Left hindlimb (tissue), 1 donor: ENCODE measurements around the gene ID4.

Experiments used
- DNase-seq: peaks from one replicate; pipeline ENCODE4 v3.0.0-alpha.2; 2018

ID4 gene

DNA sequence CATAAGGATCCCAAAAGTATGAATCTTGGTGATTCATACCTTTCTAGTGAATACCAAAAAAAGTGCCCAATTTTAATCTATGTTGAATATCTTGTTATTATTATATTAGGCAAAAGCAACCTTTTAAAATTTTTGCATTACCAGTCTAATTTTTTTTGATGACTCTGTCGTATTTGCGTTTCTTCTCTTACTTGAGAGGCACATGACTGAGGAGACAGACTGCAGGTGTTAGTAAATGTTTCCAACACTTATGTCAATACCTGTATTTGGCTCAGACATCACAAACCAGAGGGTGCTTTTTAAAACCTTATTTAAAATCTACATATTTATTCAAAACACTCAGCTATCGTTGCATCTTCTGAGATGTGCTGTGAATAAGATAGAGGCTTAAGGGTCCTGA, 27.1 kb downstream of the ID4 start:
- no peak for DNase-seq

DNA sequence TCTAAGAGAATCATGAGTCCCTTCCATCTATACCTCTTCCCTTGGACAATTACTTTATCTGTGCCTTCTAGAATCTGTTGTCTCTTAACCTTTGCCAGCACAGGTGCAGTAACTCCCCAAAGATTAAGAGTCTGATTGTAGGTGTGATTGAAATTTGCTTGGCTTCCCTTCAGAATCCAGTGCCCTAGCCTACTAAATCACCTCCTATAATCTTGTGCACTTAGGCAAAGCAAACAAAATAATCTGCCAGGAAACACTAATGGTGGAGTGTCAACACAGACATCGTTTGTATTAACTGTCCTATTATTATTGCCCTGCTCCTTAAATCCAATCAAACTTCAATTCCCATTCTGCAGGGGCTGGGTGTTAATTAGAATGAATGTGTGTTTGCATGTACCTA, 28.0 kb downstream of the ID4 start:
- no peak for DNase-seq

DNA sequence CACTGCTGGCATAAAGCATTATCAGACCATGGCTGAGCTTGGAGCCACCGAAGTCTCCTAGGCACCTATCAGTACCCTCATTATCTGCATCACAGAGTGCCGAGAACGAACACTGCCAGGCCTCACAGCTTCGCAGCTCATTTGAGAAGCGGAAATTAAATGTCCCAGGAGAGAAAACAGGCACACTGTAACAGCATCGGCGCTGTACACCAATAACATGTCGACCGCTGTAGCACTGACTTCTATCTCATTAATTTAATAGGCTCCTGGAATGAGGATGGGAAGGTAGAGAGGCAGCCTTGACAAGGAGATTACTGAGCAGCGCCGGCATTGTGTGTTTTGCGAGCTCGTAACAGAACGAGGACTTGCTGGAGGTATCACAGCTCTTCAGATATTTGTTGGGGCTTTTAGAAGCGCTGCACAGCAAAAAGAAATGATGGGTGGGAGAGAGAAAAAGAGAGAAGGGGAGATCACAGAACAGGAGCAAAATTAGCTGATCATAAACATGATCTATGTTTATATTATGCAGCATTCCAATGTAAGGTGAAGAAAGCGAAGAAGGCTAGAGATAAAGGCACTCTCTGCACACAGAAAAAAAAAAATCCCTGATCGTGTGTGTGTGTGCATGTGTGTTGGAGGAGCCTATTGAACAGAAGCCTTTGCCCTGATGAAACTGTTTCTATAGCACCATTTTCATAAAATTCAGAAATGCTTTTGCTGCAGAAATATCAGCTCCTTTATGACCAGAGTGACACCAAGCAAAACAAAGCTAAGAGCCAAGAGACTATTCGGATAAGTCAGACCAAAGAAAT, 29.2 kb downstream of the ID4 start:
- DNase-seq, result no peak

DNA sequence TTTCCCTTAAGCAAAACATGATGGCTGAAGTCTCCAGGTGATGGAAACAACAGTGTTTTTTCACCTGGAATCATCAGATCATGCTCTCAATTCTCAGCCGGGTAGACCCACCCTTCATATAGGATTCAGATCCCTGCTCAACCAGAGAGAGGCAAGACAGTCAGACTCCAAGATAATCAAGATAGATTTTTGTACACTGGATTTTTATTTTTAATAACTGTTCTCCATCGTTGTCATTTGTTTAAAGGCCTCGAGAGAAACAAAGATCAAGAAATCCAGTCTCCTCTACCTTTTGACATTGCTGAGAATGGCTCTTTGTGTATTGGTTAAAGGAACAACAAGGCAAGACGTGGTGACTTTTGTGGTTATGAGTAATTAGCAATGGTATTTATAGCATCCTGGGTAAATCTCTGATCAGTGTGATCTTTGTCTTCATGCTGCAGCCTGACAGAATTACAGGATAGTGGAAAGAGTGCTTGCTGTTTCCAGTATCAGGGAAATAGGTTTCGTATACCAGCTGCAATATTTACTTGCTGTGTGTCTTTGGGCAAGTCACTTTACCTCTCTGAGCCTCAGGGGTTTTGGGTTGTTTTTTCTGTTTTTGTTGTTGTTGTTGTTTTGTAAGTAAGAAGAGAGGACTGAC, 29.9 kb downstream of the ID4 start:
- DNase-seq, result no peak

DNA sequence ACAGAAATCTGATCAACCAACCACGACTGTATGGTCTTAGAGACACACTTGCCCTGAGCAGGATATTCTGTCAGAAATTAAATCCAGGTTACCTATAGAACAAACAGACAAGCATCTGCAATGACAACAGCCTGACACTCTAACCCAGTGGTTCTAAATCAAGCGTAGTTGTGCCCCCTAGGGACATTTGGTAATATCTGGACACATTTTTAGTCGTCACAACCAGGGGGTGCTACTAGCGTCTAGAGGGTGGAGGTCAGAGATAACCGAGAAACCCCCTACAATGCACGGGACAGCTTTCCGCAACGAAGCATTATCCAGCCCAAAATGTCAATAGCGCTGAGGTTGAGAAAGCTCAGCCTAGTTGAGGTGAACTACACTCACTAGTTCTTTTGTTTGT, 32.3 kb downstream of the ID4 start:
- DNase-seq, result no peak

DNA sequence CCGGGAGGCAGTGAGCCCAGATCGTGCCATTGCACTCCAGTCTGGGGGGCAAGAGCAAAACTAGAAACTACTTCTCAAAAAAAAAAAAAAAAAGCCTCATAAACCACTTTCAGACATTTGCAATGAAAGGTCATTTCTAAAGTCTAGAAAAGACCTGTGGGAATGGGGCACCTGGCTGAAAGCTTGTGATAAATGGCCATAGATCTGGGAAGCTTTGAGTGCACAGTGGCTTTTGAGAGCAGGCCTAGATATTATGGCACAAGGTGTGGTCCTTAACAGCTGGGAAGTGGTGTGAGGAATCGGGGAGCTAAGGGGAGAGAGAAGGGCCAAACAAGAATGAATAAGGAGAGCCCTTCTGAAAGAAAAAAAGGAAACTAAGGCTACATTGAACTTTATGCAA, 33.2 kb downstream of the ID4 start:
- no peak for DNase-seq

DNA sequence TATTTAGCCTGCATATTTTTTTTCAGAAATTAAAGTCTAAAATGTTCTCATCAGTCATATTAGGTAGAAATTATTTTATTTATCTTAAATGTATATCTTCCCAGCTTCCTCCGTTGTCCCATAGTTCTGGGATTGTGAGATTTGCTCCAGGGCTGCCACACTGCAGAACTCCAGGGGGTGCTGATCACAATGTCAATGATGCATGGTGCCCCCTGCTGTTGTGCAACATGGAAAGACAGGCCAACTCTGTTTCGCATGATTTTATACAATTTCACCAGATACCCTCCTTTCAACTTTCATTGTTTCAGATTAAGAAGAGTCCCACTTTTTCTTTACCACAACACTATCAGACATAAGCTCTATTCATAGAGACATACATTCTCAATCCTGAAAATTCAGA, 35.9 kb downstream of the ID4 start:
- no peak for DNase-seq

DNA sequence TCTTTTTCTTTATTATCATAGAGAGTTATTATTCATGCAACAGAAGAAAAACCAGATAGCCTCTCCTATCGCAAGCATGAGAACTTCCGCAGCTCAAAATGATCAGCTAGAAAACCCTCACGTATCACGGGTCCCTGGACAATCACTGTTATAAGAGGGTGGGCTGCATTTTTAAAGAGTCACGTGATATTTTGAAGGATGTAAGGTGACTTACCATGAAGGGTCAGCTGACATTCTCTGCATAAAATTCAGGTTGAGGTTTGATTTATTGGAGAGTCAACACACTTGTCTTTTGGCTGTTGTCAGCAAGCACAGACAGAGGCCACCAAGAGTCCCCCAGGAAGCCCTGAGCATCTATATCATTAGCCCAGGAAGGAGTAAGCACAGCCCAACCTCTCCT, 39.5 kb downstream of the ID4 start:
- no peak for DNase-seq

DNA sequence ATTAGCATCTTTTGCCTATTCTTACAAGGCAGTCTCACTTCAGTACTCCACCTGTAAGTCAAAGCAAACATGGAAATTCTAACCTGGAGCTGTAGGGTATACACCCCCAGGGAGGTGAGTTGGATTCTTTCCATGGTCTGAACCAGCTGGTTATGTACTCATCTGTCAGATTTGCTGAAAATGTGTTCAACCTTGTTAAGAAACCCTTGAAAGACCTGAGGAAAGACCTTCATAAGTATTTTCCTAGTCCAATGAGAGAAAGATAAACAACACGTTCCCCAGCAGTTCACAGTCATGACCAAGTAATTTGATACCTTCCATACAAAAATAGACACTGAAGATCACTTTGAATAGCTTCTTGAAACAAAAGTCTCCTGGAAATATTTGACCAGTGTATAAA, 42.5 kb downstream of the ID4 start:
- DNase-seq, result no peak

DNA sequence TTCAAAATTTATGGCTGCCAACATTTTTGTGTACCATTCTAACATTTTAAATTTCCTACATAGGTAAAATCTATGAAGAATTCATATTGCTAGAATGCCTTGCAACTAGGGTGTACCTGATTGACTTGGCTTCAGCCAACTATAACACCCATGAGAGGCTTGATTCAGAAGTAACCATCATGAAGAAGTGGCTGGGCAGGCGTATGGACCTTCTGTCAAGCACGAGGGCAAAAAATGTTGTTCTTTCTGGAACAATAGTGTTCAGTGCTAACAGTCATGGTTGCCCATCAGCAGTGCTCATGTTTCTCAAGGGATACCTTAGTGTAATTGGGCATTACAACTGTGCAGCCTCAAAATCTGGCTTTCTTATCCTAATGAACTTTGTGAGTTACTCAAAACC, 42.9 kb downstream of the ID4 start:
- DNase-seq, result no peak

DNA sequence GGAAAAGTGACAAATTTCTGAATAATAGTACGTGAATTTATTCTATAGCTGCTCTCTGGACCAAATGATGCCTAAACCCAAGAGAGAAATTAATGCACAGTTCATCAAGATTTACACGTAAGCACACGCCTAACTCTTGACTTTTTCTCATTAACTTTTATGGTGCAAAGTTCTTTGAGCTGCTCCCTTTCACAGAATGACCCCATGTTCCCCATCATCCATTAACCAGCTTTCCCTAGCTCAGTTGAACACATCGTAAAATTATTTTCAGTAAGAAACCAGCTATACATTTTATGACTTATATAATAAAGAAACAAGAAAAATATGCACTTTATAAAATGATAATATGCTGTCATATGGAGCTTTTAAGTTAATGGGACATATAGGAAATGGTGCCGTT, 54.3 kb downstream of the ID4 start:
- DNase-seq, result no peak
